NCI-H82 treated with DMSO at 0.1 percent for 48 hours (cell line): ENCODE results near the gene IGFBPL1.
"Not testable (repeated sequence)": the region's sequence is repeated elsewhere in the genome, so short reads cannot be mapped to it uniquely, and the experiment has no call there.

Experiments used
- DNase-seq: peaks from one replicate; lab custom pipeline; 2025; ENCODE audit not compliant: unreplicated experiment; lab: John Stamatoyannopoulos, UW

Gene IGFBPL1

GRCh38 chr9:38380872-38381534 lies 43.3 kb downstream of the IGFBPL1 start:
- DNase-seq, result no peak

GRCh38 chr9:38380230-38380871 lies 43.9 kb downstream of the IGFBPL1 start:
- no peak for DNase-seq

GRCh38 chr9:38377336-38378083 lies 46.7 kb downstream of the IGFBPL1 start:
- not testable (repeated sequence) for DNase-seq

GRCh38 chr9:38376021-38376670 lies 48.1 kb downstream of the IGFBPL1 start:
- DNase-seq, result no peak

GRCh38 chr9:38375572-38375963 lies 48.7 kb downstream of the IGFBPL1 start:
- DNase-seq, result no peak

GRCh38 chr9:38374847-38375571 lies 49.2 kb downstream of the IGFBPL1 start:
- no peak for DNase-seq

- no peak for DNase-seq
Measured at GRCh38 chr9:38373679-38374078, 50.6 kb downstream of the IGFBPL1 start.

GRCh38 chr9:38372762-38373619 lies 51.3 kb downstream of the IGFBPL1 start:
- no peak for DNase-seq

- peak; percentile 30 for DNase-seq
Measured at GRCh38 chr9:38371495-38371894, 52.8 kb downstream of the IGFBPL1 start.

- no peak for DNase-seq
Measured at GRCh38 chr9:38370176-38370575, 54.1 kb downstream of the IGFBPL1 start.

- DNase-seq, result no peak
Measured at GRCh38 chr9:38368731-38369130, 55.5 kb downstream of the IGFBPL1 start.

GRCh38 chr9:38367898-38368297 lies 56.4 kb downstream of the IGFBPL1 start:
- DNase-seq, result no peak

- no peak for DNase-seq
Measured at GRCh38 chr9:38363589-38363925, 60.7 kb downstream of the IGFBPL1 start.

- DNase-seq, result no peak
Measured at GRCh38 chr9:38362852-38363588, 61.2 kb downstream of the IGFBPL1 start.

GRCh38 chr9:38361473-38361850 lies 62.8 kb downstream of the IGFBPL1 start:
- no peak for DNase-seq

- no peak for DNase-seq
Measured at GRCh38 chr9:38360839-38361472, 63.3 kb downstream of the IGFBPL1 start.

GRCh38 chr9:38359689-38360385 lies 64.4 kb downstream of the IGFBPL1 start:
- no peak for DNase-seq

- DNase-seq, result no peak
Measured at GRCh38 chr9:38359297-38359653, 65.0 kb downstream of the IGFBPL1 start.
